K562 treated with DMSO at 1 percent for 48 hours (cell line): ENCODE measurements around the gene MLLT11. TPM values are rescaled to one million over a fixed set of nuclear protein-coding genes. Genes with fewer than 3 reads are reported as not detected.

Experiments used
- total RNA-seq: library from RNA; unstranded; fragments of 300-600 nt; gene quantifications from 2 replicates; pipeline ENCODE4 v1.2.3, GENCODE V29; 2022; ENCODE audit warnings: low replicate concordance; ENCODE audit errors: extremely low read depth

The MLLT11 gene, protein sequence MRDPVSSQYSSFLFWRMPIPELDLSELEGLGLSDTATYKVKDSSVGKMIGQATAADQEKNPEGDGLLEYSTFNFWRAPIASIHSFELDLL
- not detected in 2 replicates for total RNA-seq

DNA sequence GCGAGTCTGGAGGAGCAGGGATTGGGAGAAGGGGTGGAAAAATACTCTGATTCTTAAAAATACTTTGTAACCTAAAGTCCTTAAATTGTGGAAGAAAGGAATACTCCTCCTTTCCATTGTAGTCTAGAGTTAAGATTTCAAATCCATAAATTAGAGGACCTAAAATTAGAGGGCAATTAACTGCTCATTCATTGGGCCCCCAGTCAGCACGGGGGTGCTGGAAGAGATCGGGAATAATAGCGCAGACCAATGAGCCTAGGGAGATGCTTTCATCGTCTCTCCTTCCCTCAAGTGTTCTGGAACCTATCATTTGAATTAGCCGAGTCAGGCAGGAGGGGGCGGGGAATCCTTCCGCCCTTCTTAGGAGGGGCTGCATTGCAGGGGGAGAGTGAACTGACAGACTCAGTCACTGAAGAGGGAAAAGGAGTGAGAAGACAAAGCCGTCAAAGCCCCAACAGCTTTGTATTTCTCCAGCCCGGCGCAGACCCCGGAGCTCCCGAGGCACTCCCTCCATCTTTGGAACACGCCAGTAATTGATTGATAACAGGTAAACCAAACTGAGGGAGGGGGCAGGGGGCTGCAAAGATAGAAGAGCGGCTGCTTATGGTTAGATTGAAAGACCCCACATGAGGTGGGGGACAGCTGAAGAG lies at the start of gene MLLT11:
Gene MLLT11, plus strand, starts transcription at position 391 of the 650 bp plus-strand sequence. CDS start 6,828 bp downstream, outside the sequence.

DNA sequence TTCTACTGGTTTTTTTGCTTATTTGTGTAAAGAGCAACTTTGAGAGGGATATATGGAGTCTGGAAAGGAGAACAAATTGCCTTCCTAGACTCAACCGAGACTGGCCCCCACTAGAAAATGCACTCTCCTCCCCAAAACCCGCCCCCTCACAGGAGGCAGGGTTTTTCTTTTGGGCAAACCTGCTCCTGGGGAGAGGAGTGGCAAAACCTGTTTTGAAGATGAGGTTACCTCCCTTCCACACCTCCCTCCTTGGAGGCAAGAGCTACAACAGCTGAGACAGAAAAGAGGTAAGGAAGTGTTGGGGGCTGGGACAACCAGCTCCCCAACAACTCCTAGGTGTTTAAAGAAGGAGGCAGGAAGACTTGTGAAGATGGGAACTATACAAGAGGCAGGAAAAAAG lies 23.8 kb upstream of the MLLT11 start, which contains the start of gene BNIPL:
Gene BNIPL, plus strand, starts transcription at position 231 of the 400 bp plus-strand sequence. Its CDS starts 140 bp downstream, at position 371.

DNA sequence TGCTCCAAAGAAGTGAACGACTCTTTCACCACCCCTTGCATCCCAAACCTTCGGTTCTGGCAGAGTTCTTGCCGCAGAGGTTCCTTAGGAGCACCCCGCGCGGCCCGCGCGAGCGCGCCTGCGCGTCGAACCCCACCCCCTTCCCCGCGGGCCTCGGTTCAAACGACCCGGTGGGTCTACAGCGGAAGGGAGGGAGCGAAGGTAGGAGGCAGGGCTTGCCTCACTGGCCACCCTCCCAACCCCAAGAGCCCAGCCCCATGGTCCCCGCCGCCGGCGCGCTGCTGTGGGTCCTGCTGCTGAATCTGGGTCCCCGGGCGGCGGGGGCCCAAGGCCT lies 12.6 kb upstream of the MLLT11 start, which contains the start of gene C1orf56:
Gene C1orf56, plus strand, starts transcription at position 161 of the 334 bp plus-strand sequence. Its CDS starts 97 bp downstream, at position 258.

DNA sequence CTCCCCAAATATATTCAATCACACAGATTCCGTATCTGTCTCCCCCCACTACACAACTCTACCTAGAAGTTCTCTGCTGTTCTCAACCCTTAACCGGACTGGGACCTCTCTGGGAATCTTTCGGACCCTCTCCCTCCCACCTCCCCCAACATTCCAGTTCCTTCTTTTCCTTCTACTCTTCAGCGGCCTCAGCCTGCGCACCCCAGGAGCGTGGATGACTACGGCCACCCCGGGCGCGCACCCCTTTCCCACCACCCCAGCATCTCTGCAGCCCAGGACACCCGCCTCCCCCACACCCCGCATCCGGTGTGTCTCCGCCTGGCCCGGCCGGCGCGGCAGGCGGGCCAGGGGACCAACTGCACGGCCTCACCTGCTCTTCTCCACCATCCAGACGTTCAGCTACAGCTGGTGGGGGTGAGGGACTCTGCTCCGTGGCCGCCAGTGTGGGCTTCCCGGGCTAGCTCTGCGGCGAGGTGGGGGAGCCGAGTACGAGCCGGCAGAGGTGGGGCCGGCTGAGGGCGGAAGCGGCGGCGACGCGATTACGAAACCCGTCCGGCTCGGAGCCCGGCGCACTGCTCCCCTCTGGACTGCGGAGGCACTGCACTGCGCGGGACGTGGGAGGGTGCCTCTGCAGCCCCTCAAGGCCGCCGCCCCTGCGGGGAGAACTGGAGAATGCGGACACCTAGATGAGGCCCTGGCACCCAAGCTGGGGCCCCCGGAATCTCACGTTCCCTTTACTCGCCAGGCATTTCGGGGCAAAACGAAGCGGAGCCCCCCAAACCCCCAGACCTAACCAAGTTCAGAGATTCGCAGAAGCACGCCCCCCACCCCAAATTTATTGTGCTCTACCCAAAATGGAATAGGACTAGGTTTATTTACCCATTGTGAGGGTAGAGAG lies 839 bp upstream of the MLLT11 start, which contains the start of gene CDC42SE1:
Gene CDC42SE1, minus strand, starts transcription at position 514 of the 898 bp plus-strand sequence. CDS start 3,892 bp downstream, outside the sequence.

DNA sequence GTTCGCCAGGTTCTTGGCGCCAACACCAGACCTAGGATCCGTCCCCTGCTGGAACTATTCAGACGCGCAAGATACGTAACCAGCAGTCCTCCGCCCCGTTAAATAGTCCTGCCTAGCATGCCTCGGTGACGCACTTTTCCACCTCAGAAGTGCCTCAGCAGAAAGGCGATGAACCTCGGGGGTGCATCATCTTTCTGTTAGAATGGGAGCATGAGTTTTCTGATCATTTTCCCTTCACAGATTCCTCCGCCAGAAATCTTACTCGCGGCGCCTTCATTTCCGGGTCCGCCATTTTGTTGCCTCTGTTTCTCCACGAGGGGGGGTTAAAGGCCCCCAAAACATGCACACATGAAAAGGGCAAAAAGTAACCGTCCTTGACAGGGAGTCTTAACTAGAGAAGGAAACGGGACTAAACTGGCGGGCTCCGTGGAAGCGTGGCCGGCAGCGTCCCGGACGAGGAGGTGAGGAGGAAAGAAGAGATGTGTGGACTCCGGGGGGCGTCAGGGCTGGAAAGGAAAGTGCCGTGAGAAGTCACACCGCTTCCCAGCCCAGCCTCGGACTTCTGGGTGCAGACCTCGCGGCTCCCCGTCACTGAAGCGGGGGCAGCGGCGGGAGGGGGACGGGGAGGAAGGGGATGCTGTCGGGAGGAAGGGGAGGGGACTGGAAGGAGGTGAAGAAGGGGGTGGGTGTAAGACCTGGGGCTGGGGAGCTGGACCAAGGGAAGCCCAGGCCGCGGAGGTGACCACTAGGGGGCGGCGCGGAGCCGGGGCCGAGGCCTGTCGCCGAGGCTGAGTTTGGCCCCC lies 10.5 kb downstream of the MLLT11 start, which contains the start of gene GABPB2:
Gene GABPB2, plus strand, starts transcription at position 288 of the 803 bp plus-strand sequence. CDS start 17,429 bp downstream, outside the sequence.

Other genes starting within 250 kb of the MLLT11 start
- gene ARNT, start 183.8 kb upstream of the MLLT11 start, total RNA-seq = not detected in 2 replicates
- gene CTXND2, start 173.3 kb upstream of the MLLT11 start, total RNA-seq = not detected in 2 replicates
- gene SETDB1, start 134.0 kb upstream of the MLLT11 start, total RNA-seq = not detected in 2 replicates
- gene CERS2, start 85.6 kb upstream of the MLLT11 start, total RNA-seq = 153 TPM in 1 of 2 replicates, not detected in the other
- gene ANXA9, start 78.1 kb upstream of the MLLT11 start, total RNA-seq = not detected in 2 replicates
- not detected in 2 replicates for gene MINDY1, start 53.5 kb upstream of the MLLT11 start, total RNA-seq
- gene PRUNE1, start 51.9 kb upstream of the MLLT11 start, total RNA-seq = not detected in 2 replicates
- gene BNIPL, start 23.8 kb upstream of the MLLT11 start, total RNA-seq = not detected in 2 replicates
- gene C1orf56, start 12.6 kb upstream of the MLLT11 start, total RNA-seq = not detected in 2 replicates
- gene CDC42SE1, start 775 bp upstream of the MLLT11 start, total RNA-seq = not detected in 2 replicates
- gene GABPB2, start 10.4 kb downstream of the MLLT11 start, total RNA-seq = not detected in 2 replicates
- gene SEMA6C, start 86.2 kb downstream of the MLLT11 start, total RNA-seq = not detected in 2 replicates
- gene TNFAIP8L2, start 96.3 kb downstream of the MLLT11 start, total RNA-seq = not detected in 2 replicates
- gene LYSMD1, start 105.5 kb downstream of the MLLT11 start, total RNA-seq = not detected in 2 replicates
- gene SCNM1, start 105.7 kb downstream of the MLLT11 start, total RNA-seq = not detected in 2 replicates
- not detected in 2 replicates for gene TMOD4, start 115.6 kb downstream of the MLLT11 start, total RNA-seq
- not detected in 2 replicates for gene VPS72, start 129.8 kb downstream of the MLLT11 start, total RNA-seq
- not detected in 2 replicates for gene PIP5K1A, start 138.2 kb downstream of the MLLT11 start, total RNA-seq
- not detected in 2 replicates for gene PSMD4, start 194.3 kb downstream of the MLLT11 start, total RNA-seq
- not detected in 2 replicates for gene ZNF687, start 221.9 kb downstream of the MLLT11 start, total RNA-seq